H1 (cell line): Measurements from ENCODE around the gene HOXD4. TPM values are rescaled to one million over a fixed set of nuclear protein-coding genes. Genes with fewer than 3 reads are reported as not detected.

Experiments used
- CTCF ChIA-PET: fragments of 300-600 bp; sonication (Branson Sonifier 250); formaldehyde crosslinking; loops from one replicate; lab custom pipeline; 2021; ENCODE audit not compliant: partially characterized antibody; lab: Charles Lee
- POLR2A ChIA-PET: fragments of 300-600 bp; sonication (Branson Sonifier 250); formaldehyde crosslinking; loops from one replicate; lab custom pipeline; 2021; ENCODE audit warnings: inconsistent platforms; ENCODE audit not compliant: partially characterized antibody; lab: Charles Lee
- DNase-seq, 2 experiments: peaks; one replicate each; pipeline versions ENCODE4 v3.0.0 to v3.0.0-alpha.2; 2010 to 2022; ENCODE audit warnings: low spot score in 2 of 2, low read depth in 1 of 2, mixed read lengths in 1 of 2
- FAIRE-seq: peaks from 2 replicates; lab custom pipeline; 2011; peaks lifted over from hg19 to GRCh38; lab: Jason Lieb, UNC
- H2AFZ ChIP-seq: 2 replicates; pipeline ENCODE4 v1.8.1; 2012; ENCODE audit warnings: low read length, inconsistent platforms
- H2AK5ac ChIP-seq: 2 replicates; pipeline ENCODE4 v1.6.1; 2013; ENCODE audit warnings: low read depth, low read length
- H2BK120ac ChIP-seq: replicated peaks from 2 replicates; pipeline ENCODE3; 2013; ENCODE audit warnings: low read depth, low read length, inconsistent platforms
- H2BK12ac ChIP-seq: 2 replicates; pipeline ENCODE4 v1.6.1; 2013; ENCODE audit warnings: low read depth, low read length
- H2BK15ac ChIP-seq: 2 replicates; pipeline ENCODE4 v1.6.1; 2013; ENCODE audit warnings: low read length
- H2BK20ac ChIP-seq: 2 replicates; pipeline ENCODE4 v1.6.1; 2013; ENCODE audit warnings: low read length
- H2BK5ac ChIP-seq: 2 replicates; pipeline ENCODE4 v1.6.1; 2013; ENCODE audit warnings: low read depth, low read length
- H3K14ac ChIP-seq: 2 replicates; pipeline ENCODE4 v1.6.1; 2013; ENCODE audit warnings: inconsistent platforms; ENCODE audit not compliant: insufficient read length
- H3K18ac ChIP-seq: 2 replicates; pipeline ENCODE4 v1.6.1; 2013; ENCODE audit warnings: low read length; ENCODE audit errors: extremely low read depth
- H3K23ac ChIP-seq: 2 replicates; pipeline ENCODE4 v1.6.1; 2013; ENCODE audit warnings: inconsistent platforms; ENCODE audit not compliant: insufficient read length
- H3K23me2 ChIP-seq: 2 replicates; pipeline ENCODE4 v1.6.1; 2013; ENCODE audit warnings: low read depth, low read length
- H3K27ac ChIP-seq: 2 replicates; pipeline ENCODE4 v1.6.1; 2011; ENCODE audit warnings: low read depth, low read length, inconsistent platforms
- H3K27me3 ChIP-seq, 4 experiments: replicated peaks in 1 of 4; 1 replicate in 1 of 4; 2 replicates in 3 of 4; pipeline versions ENCODE4 v1.6.1 to v1.8.1; 2011 to 2013; ENCODE audit warnings: low read length in 3 of 4, mild to moderate bottlenecking in 3 of 4, inconsistent platforms in 2 of 4, mixed read lengths in 2 of 4, moderate library complexity in 1 of 4; ENCODE audit not compliant: control insufficient read depth in 3 of 4, insufficient read depth in 3 of 4; ENCODE audit errors: extremely low read depth in 1 of 4
- H3K36me3 ChIP-seq, 4 experiments: 2 replicates each; pipeline versions ENCODE4 v1.6.1 to v1.8.1; 2011 to 2013; ENCODE audit warnings: mild to moderate bottlenecking in 4 of 4, low read length in 3 of 4, moderate library complexity in 2 of 4, control low read depth in 1 of 4, inconsistent platforms in 1 of 4; ENCODE audit not compliant: insufficient read depth in 4 of 4, control insufficient read depth in 2 of 4
- H3K4ac ChIP-seq: replicated peaks from 2 replicates; pipeline ENCODE3; 2013; ENCODE audit warnings: low read length, low read depth, mixed read lengths, inconsistent platforms; ENCODE audit not compliant: insufficient read length
- H3K4me1 ChIP-seq, 4 experiments: replicated peaks in 1 of 4; 1 replicate in 1 of 4; 2 replicates in 3 of 4; pipeline versions ENCODE4 v1.6.1 to v1.8.1; 2011 to 2013; ENCODE audit warnings: low read length in 3 of 4, inconsistent platforms in 2 of 4, mixed read lengths in 1 of 4; ENCODE audit not compliant: insufficient read depth in 4 of 4, control insufficient read depth in 3 of 4
- H3K4me2 ChIP-seq, 2 experiments: 2 replicates each; pipeline versions ENCODE4 v1.6.1 to v1.8.1; 2011 to 2013; ENCODE audit warnings: low read depth in 2 of 2, low read length in 2 of 2, control low read depth in 1 of 2, inconsistent platforms in 1 of 2, mild to moderate bottlenecking in 1 of 2; ENCODE audit not compliant: insufficient read depth in 1 of 2
- H3K4me3 ChIP-seq, 4 experiments: fragments of 200-600, 300-600 bp in 1 of 4; sonication (generic), shearing (Covaris generic), sonication (Bioruptor Twin) in 1 of 4; 2 replicates each; pipeline versions ENCODE4 v1.5.1 to v1.8.1; 2011 to 2016; ENCODE audit warnings: low read length in 4 of 4, low read depth in 3 of 4, control low read depth in 2 of 4, inconsistent platforms in 2 of 4, mild to moderate bottlenecking in 2 of 4, mixed read lengths in 1 of 4, moderate library complexity in 1 of 4; ENCODE audit not compliant: insufficient read depth in 2 of 4; ENCODE audit errors: extremely low read depth in 1 of 4
- H3K56ac ChIP-seq: replicated peaks from 2 replicates; pipeline ENCODE3; 2013; ENCODE audit warnings: low read depth, mild to moderate bottlenecking, mixed read lengths, low read length, inconsistent platforms; ENCODE audit not compliant: insufficient read length
- H3K79me1 ChIP-seq: 2 replicates; pipeline ENCODE4 v1.6.1; 2013; ENCODE audit warnings: low read depth, low read length, control low read depth
- H3K79me2 ChIP-seq, 2 experiments: 2 replicates each; pipeline versions ENCODE4 v1.6.1 to v1.8.1; 2012 to 2013; ENCODE audit warnings: low read length in 2 of 2, mild to moderate bottlenecking in 2 of 2, inconsistent platforms in 1 of 2; ENCODE audit not compliant: insufficient read depth in 2 of 2, control insufficient read depth in 1 of 2
- H3K9ac ChIP-seq, 4 experiments: replicated peaks in 1 of 4; 1 replicate in 1 of 4; 2 replicates in 3 of 4; pipeline versions ENCODE4 v1.6.1 to v1.8.1; 2011 to 2013; ENCODE audit warnings: low read depth in 3 of 4, low read length in 3 of 4, control low read depth in 2 of 4, mild to moderate bottlenecking in 2 of 4, moderate library complexity in 2 of 4, inconsistent platforms in 1 of 4; ENCODE audit errors: extremely low read depth in 1 of 4
- H3K9me3 ChIP-seq, 2 experiments: 2 replicates each; pipeline versions ENCODE4 v1.6.1 to v1.8.1; 2012 to 2013; ENCODE audit warnings: mild to moderate bottlenecking in 2 of 2, moderate library complexity in 2 of 2, control low read depth in 1 of 2, inconsistent platforms in 1 of 2, low read depth in 1 of 2, low read length in 1 of 2, mixed read lengths in 1 of 2; ENCODE audit not compliant: insufficient read depth in 2 of 2
- H4K20me1 ChIP-seq, 2 experiments: replicated peaks in 1 of 2; 2 replicates each; pipeline versions ENCODE3 to v1.8.1; 2011 to 2013; ENCODE audit warnings: inconsistent platforms in 2 of 2, low read length in 2 of 2, mild to moderate bottlenecking in 1 of 2; ENCODE audit not compliant: insufficient read depth in 2 of 2, control insufficient read depth in 1 of 2
- H4K5ac ChIP-seq: 2 replicates; pipeline ENCODE4 v1.6.1; 2013; ENCODE audit warnings: low read length, low read depth, mixed read lengths, inconsistent platforms; ENCODE audit not compliant: insufficient read length
- H4K8ac ChIP-seq: 2 replicates; pipeline ENCODE4 v1.8.0; 2013; ENCODE audit warnings: mild to moderate bottlenecking, moderate library complexity, low read length, inconsistent platforms; ENCODE audit not compliant: insufficient read depth; ENCODE audit errors: extremely low read depth
- H4K91ac ChIP-seq: replicated peaks from 2 replicates; pipeline ENCODE3; 2013; ENCODE audit warnings: low read length, mixed read lengths, inconsistent platforms; ENCODE audit not compliant: insufficient read length
- CBX8 ChIP-seq: fragments of 300-800, 300-1000 bp; sonication (generic); IDR thresholded peaks from 2 replicates; pipeline ENCODE4 v1.7.1; 2016; ENCODE audit warnings: low read depth, low read length, borderline replicate concordance
- CTBP2 ChIP-seq: IDR thresholded peaks from 2 replicates; pipeline ENCODE4 v1.7.0; 2011; ENCODE audit warnings: borderline replicate concordance, mild to moderate bottlenecking, moderate library complexity, mixed read lengths, low read length; ENCODE audit not compliant: insufficient read depth, insufficient read length
- EZH2 ChIP-seq: fragments of 200-600 bp; sonication (generic); IDR thresholded peaks from 2 replicates; pipeline ENCODE4 v1.7.1; 2012; ENCODE audit warnings: low read depth, mild to moderate bottlenecking, moderate library complexity, low read length, inconsistent platforms; ENCODE audit not compliant: severe bottlenecking
- RNF2 ChIP-seq: fragments of 200-900, 300-1000 bp; sonication (generic); IDR thresholded peaks from 2 replicates; pipeline ENCODE4 v1.7.1; 2016; ENCODE audit warnings: borderline replicate concordance, low read depth, mild to moderate bottlenecking, antibody characterized with exemption, low read length; ENCODE audit not compliant: poor library complexity, severe bottlenecking; ENCODE audit errors: missing control alignments
- SUZ12 ChIP-seq: fragments of 200-600 bp; sonication (generic); IDR thresholded peaks from 2 replicates; pipeline ENCODE4 v1.6.1; 2012; ENCODE audit warnings: mild to moderate bottlenecking, inconsistent platforms, low read length, moderate library complexity, mixed read lengths
- TAF1 ChIP-seq: IDR thresholded peaks from 2 replicates; pipeline ENCODE4 v1.6.1; 2011; ENCODE audit warnings: mild to moderate bottlenecking, low read depth, low read length
- TBP ChIP-seq: IDR thresholded peaks from 2 replicates; pipeline ENCODE4 v1.6.1; 2011; ENCODE audit warnings: low read depth, low read length, improper control_type of control experiment
- WGBS, 2 experiments: shearing (Covaris generic) in 1 of 2; methylation state at CpG; one replicate each; pipeline versions ENCODE4 v1.1.6 to v1.1.7; 2013 to 2015; ENCODE audit warnings: low lambda C conversion rate in 2 of 2, mixed read lengths in 2 of 2, inconsistent platforms in 1 of 2, low coverage in 1 of 2, missing lambda C conversion rate in 1 of 2; ENCODE audit not compliant: insufficient replicate concordance in 2 of 2, insufficient coverage in 1 of 2, insufficient read length in 1 of 2; ENCODE audit errors: extremely low coverage in 1 of 2, missing lambda C conversion rate in 1 of 2; 5-methylcytosine and 5-hydroxymethylcytosine counted together
- polyA plus RNA-seq, 7 experiments: library from polyadenylated mRNA; depleted of rRNA in 3 of 7; stranded (reverse) in 5 of 7; unstranded in 2 of 7; fragments of >200 nt in 5 of 7; fragments of 200-250 nt in 2 of 7; gene quantifications; 1 replicate in 5 of 7; 2 replicates in 1 of 7; 4 replicates in 1 of 7; pipeline versions ENCODE4 v1.2.1 to v1.2.3, GENCODE V29; 2011 to 2013; ENCODE audit warnings: missing spikeins in 2 of 7, mixed read lengths in 2 of 7
- total RNA-seq: library from RNA; stranded (reverse); fragmentation: NEBNext Ultra II Directional; extraction: Animal tissue kit (Norgen Biotek cat#: 25700); gene quantifications from 2 replicates; pipeline ENCODE4 v1.2.1, GENCODE V29; 2021

Gene HOXD4
- total and polyA plus RNA-seq, 2 of the 8 experiments (the other 6 are each of a cell fraction or from before 2014, with no cell fraction given): not detected

GRCh38 chr2:176121190-176122051 is 29.9 kb upstream of the HOXD4 start:
- POLR2A ChIA-PET: interaction anchor here (0.6 kb wide), 1 partner anchor 909 kb away, joined by 3 read pairs; no protein-coding TSS in a partner anchor
- H2BK20ac ChIP-seq: no peak overlapping the region
- H3K4me2 ChIP-seq: peak overlapping the region; percentile 0 to 56; a peak in 2 of 4 replicates
- H2BK15ac ChIP-seq: no peak overlapping the region
- H4K8ac ChIP-seq: peak overlapping the region; percentile 42
- peaks cover 21 to 39% of the 10 kb centered on the region in 2 experiments for H4K20me1 ChIP-seq
- TF ChIP-seq TAF1 (no peak), EZH2 (peak; percentile 89), SUZ12 (peak; percentile 94), TBP (no peak), CBX8 (peak; percentile 73; the same call in 1 of the 2 replicates), CTBP2 (peak; percentile 84), RNF2 (peak; percentile 77)
- no peak overlapping the region for H4K5ac ChIP-seq
- H3K79me2 ChIP-seq: no peaks in the 10 kb centered on the region
- 0 out of 8 replicates have a peak overlapping the region, but pooled peaks of 1 of the 4 experiments have one; percentile 49 for H3K4me3 ChIP-seq
- CTCF ChIA-PET: interaction anchor here (0.6 to 4.7 kb wide), 20 partner anchors 9 to 1027 kb away, joined by 3 to 42 read pairs (median 5); partner anchors contain the start of gene HOXD8
- no peak overlapping the region; a peak in 1 of 7 replicates for H3K9ac ChIP-seq
- no peak overlapping the region for H3K18ac ChIP-seq
- no peak overlapping the region for H3K14ac ChIP-seq
- no peaks in the 10 kb centered on the region for H3K79me1 ChIP-seq
- DNase-seq (peak in 1 of 2 experiments; percentile 66), FAIRE-seq (no peak)
- H3K56ac ChIP-seq: no peak overlapping the region
- no peak overlapping the region for H2AFZ ChIP-seq
- no peak overlapping the region for H2BK12ac ChIP-seq
- H3K9me3 ChIP-seq: peaks cover 0 to 12% of the 10 kb centered on the region in 2 experiments; a peak in 2 of 4 replicates
- H2BK5ac ChIP-seq: no peak overlapping the region
- H3K27me3 ChIP-seq: peaks cover 96 to 100% (median 100%) of the 10 kb centered on the region in 4 experiments
- no peak overlapping the region for H3K4ac ChIP-seq
- H3K4me1 ChIP-seq: peaks cover 0 to 10% (median 5%) of the 10 kb centered on the region in 4 experiments; a peak in 3 of 7 replicates
- whole genome bisulfite sequencing, 2 experiments: 6% methylated on average over 49 of the region's 53 CpGs; no CpG with 5 or more reads in 1 of the 2 experiments
- H2AK5ac ChIP-seq: no peak overlapping the region
- no peak overlapping the region for H3K27ac ChIP-seq
- H2BK120ac ChIP-seq: no peak overlapping the region
- no peak overlapping the region for H4K91ac ChIP-seq
- H3K36me3 ChIP-seq: peaks cover 0 to 31% (median 0%) of the 10 kb centered on the region in 4 experiments; a peak in 1 of 8 replicates
- no peak overlapping the region for H3K23ac ChIP-seq
- H3K23me2 ChIP-seq: peaks cover 2% of the 10 kb centered on the region; the same call in 1 of the 2 replicates
